ENCODE results near the gene TMPRSS15. TPM values are rescaled to one million over a fixed set of nuclear protein-coding genes. Genes with fewer than 3 reads are reported as not detected.

The TMPRSS15 gene
- total RNA-seq, 2 experiments from 2014 or later, result not detected

GRCh38 chr21:18265944-18266343, 137.6 kb downstream of the TMPRSS15 start:
- DNase-seq (no peak), ATAC-seq (no peak)
- ChIA-PET POLR2A (no interaction called here), CTCF (no interaction called here)
- Mint-ChIP-seq H3K27me3 (no peaks in the 10 kb centered on the region), H3K4me3 (no peak overlapping the region), H3K4me1 (no peaks in the 10 kb centered on the region), H3K36me3 (ENCODE audit: low read depth) (no peaks in the 10 kb centered on the region), H3K27ac (no peak overlapping the region), H3K9me3 (ENCODE audit: low read depth) (no peaks in the 10 kb centered on the region)
- intact Hi-C loops (cut with DNase I, micrococcal nuclease), result no loop called here

- DNase-seq (no peak), ATAC-seq (no peak)
- Mint-ChIP-seq H3K9me3 (ENCODE audit: low read depth) (no peaks in the 10 kb centered on the region), H3K27me3 (no peaks in the 10 kb centered on the region), H3K4me1 (no peaks in the 10 kb centered on the region), H3K27ac (no peak overlapping the region), H3K4me3 (no peak overlapping the region), H3K36me3 (ENCODE audit: low read depth) (no peaks in the 10 kb centered on the region)
- intact Hi-C loops (cut with DNase I, micrococcal nuclease), result no loop called here
- ChIA-PET POLR2A (no interaction called here), CTCF (interaction anchor here (0.6 kb wide), 1 partner anchor 616 kb away, joined by 6 read pairs; no protein-coding TSS in a partner anchor)
These were observed 149.8 kb downstream of the TMPRSS15 start for GRCh38 chr21:18253799-18254198.

- CTCF ChIA-PET, result no interaction called here
- H3K4me1 Mint-ChIP-seq, result no peaks in the 10 kb centered on the region
These were observed 150.4 kb downstream of the TMPRSS15 start for GRCh38 chr21:18253221-18253620.

GRCh38 chr21:18252680-18253079, 150.9 kb downstream of the TMPRSS15 start:
- ATAC-seq, result no peak
- Mint-ChIP-seq H3K9me3 (ENCODE audit: low read depth) (no peaks in the 10 kb centered on the region), H3K27me3 (no peaks in the 10 kb centered on the region), H3K4me1 (no peaks in the 10 kb centered on the region), H3K4me3 (no peak overlapping the region), H3K36me3 (ENCODE audit: low read depth) (no peaks in the 10 kb centered on the region), H3K27ac (no peak overlapping the region)
- ChIA-PET POLR2A (no interaction called here), CTCF (no interaction called here)
- DNase-seq, result peak; percentile 5
- intact Hi-C loops (cut with DNase I, micrococcal nuclease), result no loop called here

More at GRCh38 chr21:18253221-18253620, 150.4 kb downstream of the TMPRSS15 start:
- ATAC-seq, result no peak
- no peaks in the 10 kb centered on the region for H3K9me3 Mint-ChIP-seq (ENCODE audit: low read depth)
- no peaks in the 10 kb centered on the region for H3K27me3 Mint-ChIP-seq
- no peak for DNase-seq
- H3K4me3 Mint-ChIP-seq, result no peak overlapping the region
- H3K27ac Mint-ChIP-seq, result no peak overlapping the region
- POLR2A ChIA-PET, result no interaction called here
- H3K36me3 Mint-ChIP-seq (ENCODE audit: low read depth), result no peaks in the 10 kb centered on the region
- intact Hi-C loops (cut with DNase I, micrococcal nuclease), result no loop called here

- Mint-ChIP-seq H3K27ac (no peak overlapping the region), H3K9me3 (ENCODE audit: low read depth) (no peaks in the 10 kb centered on the region), H3K27me3 (no peaks in the 10 kb centered on the region), H3K4me3 (no peak overlapping the region), H3K36me3 (ENCODE audit: low read depth) (no peaks in the 10 kb centered on the region), H3K4me1 (no peaks in the 10 kb centered on the region)
- ATAC-seq (peak; percentile 33), DNase-seq (no peak)
- POLR2A ChIA-PET, result no interaction called here
- intact Hi-C loops (cut with DNase I, micrococcal nuclease), result no loop called here
- CTCF ChIA-PET, result no interaction called here
These were observed 151.3 kb downstream of the TMPRSS15 start for GRCh38 chr21:18252256-18252655.

GRCh38 chr21:18251065-18251464, 152.5 kb downstream of the TMPRSS15 start:
- H3K36me3 Mint-ChIP-seq (ENCODE audit: low read depth), result no peaks in the 10 kb centered on the region
- ATAC-seq, result no peak
- DNase-seq, result no peak
- no peak overlapping the region for H3K4me3 Mint-ChIP-seq
- no peaks in the 10 kb centered on the region for H3K4me1 Mint-ChIP-seq
- POLR2A ChIA-PET, result no interaction called here
- H3K27me3 Mint-ChIP-seq, result peaks cover 2% of the 10 kb centered on the region
- H3K9me3 Mint-ChIP-seq (ENCODE audit: low read depth), result no peaks in the 10 kb centered on the region
- intact Hi-C loops (cut with DNase I, micrococcal nuclease), result no loop called here
- CTCF ChIA-PET, result no interaction called here
- no peak overlapping the region for H3K27ac Mint-ChIP-seq

GRCh38 chr21:18249672-18250071, 153.9 kb downstream of the TMPRSS15 start:
- H3K9me3 Mint-ChIP-seq (ENCODE audit: low read depth), result no peaks in the 10 kb centered on the region
- peaks cover 11% of the 10 kb centered on the region for H3K27me3 Mint-ChIP-seq
- no peak overlapping the region for H3K4me3 Mint-ChIP-seq
- peak; percentile 8 for DNase-seq
- CTCF ChIA-PET, result interaction anchor here (0.8 kb wide), 1 partner anchor 24 kb away, joined by 3 read pairs; no protein-coding TSS in a partner anchor
- intact Hi-C loops (cut with DNase I, micrococcal nuclease), result no loop called here
- H3K4me1 Mint-ChIP-seq, result no peaks in the 10 kb centered on the region
- POLR2A ChIA-PET, result no interaction called here
- no peaks in the 10 kb centered on the region for H3K36me3 Mint-ChIP-seq (ENCODE audit: low read depth)
- peak; percentile 71 for ATAC-seq
- no peak overlapping the region for H3K27ac Mint-ChIP-seq

- H3K27ac Mint-ChIP-seq, result no peak overlapping the region
- H3K4me1 Mint-ChIP-seq, result no peaks in the 10 kb centered on the region
- POLR2A ChIA-PET, result no interaction called here
- H3K27me3 Mint-ChIP-seq, result peaks cover 17% of the 10 kb centered on the region
- H3K36me3 Mint-ChIP-seq (ENCODE audit: low read depth), result no peaks in the 10 kb centered on the region
- no peak overlapping the region for H3K4me3 Mint-ChIP-seq
- no peaks in the 10 kb centered on the region for H3K9me3 Mint-ChIP-seq (ENCODE audit: low read depth)
- no peak for ATAC-seq
- CTCF ChIA-PET, result no interaction called here
- intact Hi-C loops (cut with DNase I, micrococcal nuclease), result no loop called here
- DNase-seq, result no peak
These were observed 155.4 kb downstream of the TMPRSS15 start for GRCh38 chr21:18248171-18248570.

- DNase-seq (no peak), ATAC-seq (no peak)
- POLR2A ChIA-PET, result no interaction called here
- peaks cover 17% of the 10 kb centered on the region for H3K27me3 Mint-ChIP-seq
- CTCF ChIA-PET, result no interaction called here
- H3K36me3 Mint-ChIP-seq (ENCODE audit: low read depth), result no peaks in the 10 kb centered on the region
- intact Hi-C loops (cut with DNase I, micrococcal nuclease), result no loop called here
- no peaks in the 10 kb centered on the region for H3K9me3 Mint-ChIP-seq (ENCODE audit: low read depth)
- no peak overlapping the region for H3K27ac Mint-ChIP-seq
- no peaks in the 10 kb centered on the region for H3K4me1 Mint-ChIP-seq
- H3K4me3 Mint-ChIP-seq, result no peak overlapping the region
These were observed 158.1 kb downstream of the TMPRSS15 start for GRCh38 chr21:18245464-18245967.

- Mint-ChIP-seq H3K27ac (no peak within 1 kb of the TSS), H3K36me3 (ENCODE audit: low read depth) (no peaks in the 10 kb centered on the region), H3K4me3 (no peak within 1 kb of the TSS), H3K27me3 (peaks cover 17% of the 10 kb centered on the region), H3K9me3 (ENCODE audit: low read depth) (no peaks in the 10 kb centered on the region), H3K4me1 (no peaks in the 10 kb centered on the region)
- POLR2A ChIA-PET, result no interaction called here
- CTCF ChIA-PET, result no interaction called here
- DNase-seq, result no peak
- intact Hi-C loops (cut with DNase I, micrococcal nuclease), result no loop called here
- ATAC-seq, result no peak
These were observed 158.7 kb downstream of the TMPRSS15 start, which contains the start of gene CHODL for GRCh38 chr21:18244671-18245463. Gene CHODL, plus strand, starts transcription at chr21:18244833. Its CDS starts 391 bp downstream, at chr21:18245224.

GRCh38 chr21:18235545-18235944, 168.0 kb downstream of the TMPRSS15 start:
- Mint-ChIP-seq H3K9me3 (ENCODE audit: low read depth) (peaks cover 5% of the 10 kb centered on the region), H3K27ac (no peak overlapping the region), H3K36me3 (ENCODE audit: low read depth) (no peaks in the 10 kb centered on the region), H3K4me3 (no peak overlapping the region), H3K27me3 (no peaks in the 10 kb centered on the region), H3K4me1 (no peaks in the 10 kb centered on the region)
- DNase-seq, result no peak
- CTCF ChIA-PET, result no interaction called here
- ATAC-seq, result no peak
- POLR2A ChIA-PET, result no interaction called here
- intact Hi-C loops (cut with DNase I, micrococcal nuclease), result no loop called here

- DNase-seq (no peak), ATAC-seq (no peak)
- Mint-ChIP-seq H3K27ac (no peak overlapping the region), H3K4me1 (no peaks in the 10 kb centered on the region), H3K4me3 (no peak overlapping the region), H3K9me3 (ENCODE audit: low read depth) (no peaks in the 10 kb centered on the region), H3K36me3 (ENCODE audit: low read depth) (no peaks in the 10 kb centered on the region), H3K27me3 (no peaks in the 10 kb centered on the region)
- ChIA-PET POLR2A (no interaction called here), CTCF (no interaction called here)
- intact Hi-C loops (cut with DNase I, micrococcal nuclease), result no loop called here
These were observed 175.4 kb downstream of the TMPRSS15 start for GRCh38 chr21:18228060-18228739.

Data from activated CD4-positive, alpha-beta T cell treated with anti-CD3 and anti-CD28 coated beads for 36 hours (primary cell).